ENCODE results near the gene C4orf36.

DNA sequence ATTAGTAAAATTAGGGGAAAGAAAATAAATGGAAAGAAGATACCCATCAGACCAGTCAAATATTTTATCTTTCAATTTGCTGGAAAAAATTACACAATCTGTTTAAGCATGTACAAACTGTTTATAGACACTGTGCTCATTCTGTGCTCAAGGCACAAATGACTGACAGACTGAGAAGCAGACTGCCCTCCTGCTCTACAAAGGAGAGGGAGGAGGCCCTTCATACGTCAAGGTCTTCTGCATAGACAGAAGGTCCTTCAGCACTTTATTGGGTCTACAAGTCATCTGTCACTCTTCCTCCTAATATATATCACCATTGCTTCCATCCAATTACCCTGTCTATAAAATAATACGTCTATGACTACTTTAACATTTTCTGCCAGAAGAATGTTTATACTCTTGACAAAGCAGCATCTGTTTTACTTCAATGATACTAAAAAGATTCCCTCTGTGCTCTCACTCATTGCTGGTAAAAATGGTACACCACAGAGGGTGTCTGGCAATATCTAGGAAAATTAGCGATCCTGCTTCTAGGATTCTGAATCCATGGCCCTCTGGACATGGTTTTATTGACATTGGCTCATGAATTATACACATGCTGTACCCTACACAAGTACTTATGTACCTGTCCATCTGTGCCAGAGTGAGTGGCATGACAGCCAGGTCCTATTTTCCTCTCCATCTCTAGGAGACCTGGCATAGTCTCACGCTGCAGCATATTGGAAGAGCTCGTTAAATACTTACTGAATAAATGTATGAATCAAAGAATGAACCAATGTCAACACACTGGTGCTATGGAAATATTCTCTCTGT lies 54.3 kb downstream of the C4orf36 start:
- TF ChIP-seq ZBTB7A (IDR thresholded peaks at IDR 0.05; ENCODE audit: low read depth) (no peak), EP300 (IDR thresholded peaks at IDR 0.05; ENCODE audit: borderline replicate concordance) (no peak), NFIC (IDR thresholded peaks at IDR 0.05) (no peak)
